ENCODE results near the gene FOXP1. TPM values are rescaled to one million over a fixed set of nuclear protein-coding genes. Genes with fewer than 3 reads are reported as not detected.

FOXP1 gene
- total and polyA plus RNA-seq, 2 donors (not counting 1 experiment from before 2014, with no cell fraction given): 91.1 to 508 TPM

DNA sequence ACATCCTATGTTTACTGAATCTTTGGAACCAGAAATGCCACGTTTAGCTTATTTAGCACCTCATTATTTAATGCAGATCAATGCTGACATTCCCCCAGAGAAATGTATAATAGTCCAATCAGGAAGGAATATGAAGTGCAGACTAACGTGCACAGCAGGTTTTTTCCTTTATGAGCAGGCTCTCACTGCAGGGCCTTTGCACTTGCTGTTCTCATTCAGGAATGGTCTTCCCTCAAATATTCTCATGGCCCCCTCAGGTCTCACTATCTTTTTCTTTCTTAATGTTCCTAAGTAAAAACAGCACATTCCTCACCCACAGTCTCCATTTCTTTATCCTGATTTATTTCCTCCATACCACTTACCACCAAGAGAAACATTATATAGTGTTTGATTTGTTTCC, 174.6 kb downstream of the FOXP1 start:
- Histone ChIP-seq H4K20me1 (ENCODE audit: control insufficient read depth, insufficient read depth, low read length, poor library complexity, severe bottlenecking) (no peaks in the 10 kb centered on the region), H3K4me3 (ENCODE audit: control extremely low read depth in 1 of 5, extremely low read depth in 1 of 5, insufficient read depth in 1 of 5, low read depth in 2 of 5, low read length in 4 of 5) (no peak overlapping the region), H2AFZ (ENCODE audit: insufficient read depth, low read depth, low read length, poor library complexity, severe bottlenecking) (no peak overlapping the region), H3K79me2 (ENCODE audit: control insufficient read depth, insufficient read depth, low read length) (peaks cover 94% of the 10 kb centered on the region), H3K4me2 (replicated peaks; ENCODE audit: low read depth, low read length, poor library complexity, severe bottlenecking) (peak overlapping the region; percentile 66), H3K27me3 (replicated peaks in 1 of 4; ENCODE audit: control extremely low read depth in 1 of 4, control insufficient read depth in 3 of 4, insufficient read depth in 4 of 4, low read length in 3 of 4) (no peaks in the 10 kb centered on the region), H3K9me3 (ENCODE audit: control extremely low read depth in 1 of 3, control insufficient read depth in 2 of 3, insufficient read depth in 1 of 3, low read length in 2 of 3) (no peaks in the 10 kb centered on the region), H3K4me1 (ENCODE audit: control insufficient read depth in 2 of 2, insufficient read depth in 2 of 2, low read length in 2 of 2) (peaks cover 39 to 40% of the 10 kb centered on the region in 2 donors), H3K27ac (ENCODE audit: low read length in 2 of 2) (peak overlapping the region in 1 of 2 donors; percentile 79), H3K9ac (ENCODE audit: low read length) (no peak overlapping the region), H3K36me3 (replicated peaks in 1 of 2; ENCODE audit: control extremely low read depth in 1 of 2, control insufficient read depth in 1 of 2, extremely low read depth in 1 of 2, insufficient read depth in 2 of 2, low read length in 1 of 2) (no peaks in the 10 kb centered on the region)
- Mint-ChIP-seq H3K4me3 (peak overlapping the region; percentile 9), H3K4me1 (peaks cover 65% of the 10 kb centered on the region), H3K27ac (peak overlapping the region; percentile 85), H3K27me3 (no peaks in the 10 kb centered on the region), H3K9me3 (ENCODE audit: insufficient read depth) (no peaks in the 10 kb centered on the region)
- TF ChIP-seq, protein P1, sequence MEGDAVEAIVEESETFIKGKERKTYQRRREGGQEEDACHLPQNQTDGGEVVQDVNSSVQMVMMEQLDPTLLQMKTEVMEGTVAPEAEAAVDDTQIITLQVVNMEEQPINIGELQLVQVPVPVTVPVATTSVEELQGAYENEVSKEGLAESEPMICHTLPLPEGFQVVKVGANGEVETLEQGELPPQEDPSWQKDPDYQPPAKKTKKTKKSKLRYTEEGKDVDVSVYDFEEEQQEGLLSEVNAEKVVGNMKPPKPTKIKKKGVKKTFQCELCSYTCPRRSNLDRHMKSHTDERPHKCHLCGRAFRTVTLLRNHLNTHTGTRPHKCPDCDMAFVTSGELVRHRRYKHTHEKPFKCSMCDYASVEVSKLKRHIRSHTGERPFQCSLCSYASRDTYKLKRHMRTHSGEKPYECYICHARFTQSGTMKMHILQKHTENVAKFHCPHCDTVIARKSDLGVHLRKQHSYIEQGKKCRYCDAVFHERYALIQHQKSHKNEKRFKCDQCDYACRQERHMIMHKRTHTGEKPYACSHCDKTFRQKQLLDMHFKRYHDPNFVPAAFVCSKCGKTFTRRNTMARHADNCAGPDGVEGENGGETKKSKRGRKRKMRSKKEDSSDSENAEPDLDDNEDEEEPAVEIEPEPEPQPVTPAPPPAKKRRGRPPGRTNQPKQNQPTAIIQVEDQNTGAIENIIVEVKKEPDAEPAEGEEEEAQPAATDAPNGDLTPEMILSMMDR (IDR thresholded peaks at IDR 0.05): no peak
- TF ChIP-seq EZH2 (IDR thresholded peaks at IDR 0.05; ENCODE audit: borderline replicate concordance, insufficient read depth, low read depth, low read length, poor library complexity, severe bottlenecking): no peak
- ChIA-PET POLR2A (no interaction called here), CTCF (no interaction called here)
- intact Hi-C loops (cut with micrococcal nuclease): no loop called here
- no peak for ATAC-seq (ENCODE audit: low read depth)
- no CpG with 5 or more reads among the region's 2 CpGs for WGBS (ENCODE audit: insufficient coverage)
- DNase-seq: no peak

DNA sequence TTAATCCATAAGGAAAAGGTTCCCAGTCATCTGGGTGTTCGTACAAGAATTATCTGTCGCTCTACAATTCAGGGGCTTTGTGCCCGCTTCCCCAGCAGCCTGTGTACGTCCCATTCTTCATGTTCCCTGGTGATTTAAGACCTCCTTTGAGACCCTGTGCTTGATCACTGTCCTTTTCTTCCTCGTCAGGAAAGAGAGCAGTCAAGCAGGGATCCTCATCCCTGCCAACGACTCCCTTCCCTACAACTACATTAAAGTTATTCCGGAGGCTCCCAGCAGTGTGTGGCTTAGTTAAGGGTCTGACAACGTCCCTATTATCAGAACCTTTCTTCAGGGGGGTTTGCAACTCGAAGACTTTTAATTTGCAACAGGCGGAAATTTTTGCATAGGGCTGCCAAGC, 175.7 kb downstream of the FOXP1 start:
- Histone ChIP-seq H3K9me3 (ENCODE audit: control extremely low read depth in 1 of 3, control insufficient read depth in 2 of 3, insufficient read depth in 1 of 3, low read length in 2 of 3) (no peaks in the 10 kb centered on the region), H2AFZ (ENCODE audit: insufficient read depth, low read depth, low read length, poor library complexity, severe bottlenecking) (no peak overlapping the region), H3K79me2 (ENCODE audit: control insufficient read depth, insufficient read depth, low read length) (peaks cover 92% of the 10 kb centered on the region), H4K20me1 (ENCODE audit: control insufficient read depth, insufficient read depth, low read length, poor library complexity, severe bottlenecking) (no peaks in the 10 kb centered on the region), H3K9ac (ENCODE audit: low read length) (peak overlapping the region; percentile 36), H3K4me1 (ENCODE audit: control insufficient read depth in 2 of 2, insufficient read depth in 2 of 2, low read length in 2 of 2) (peaks cover 48 to 49% of the 10 kb centered on the region in 2 donors), H3K4me3 (ENCODE audit: control extremely low read depth in 1 of 5, extremely low read depth in 1 of 5, insufficient read depth in 1 of 5, low read depth in 2 of 5, low read length in 4 of 5) (peak overlapping the region in 3 of 5 experiments; percentile 9 to 40 (median 28)), H3K27me3 (replicated peaks in 1 of 4; ENCODE audit: control extremely low read depth in 1 of 4, control insufficient read depth in 3 of 4, insufficient read depth in 4 of 4, low read length in 3 of 4) (no peaks in the 10 kb centered on the region), H3K36me3 (replicated peaks in 1 of 2; ENCODE audit: control extremely low read depth in 1 of 2, control insufficient read depth in 1 of 2, extremely low read depth in 1 of 2, insufficient read depth in 2 of 2, low read length in 1 of 2) (no peaks in the 10 kb centered on the region), H3K27ac (ENCODE audit: low read length in 2 of 2) (peak overlapping the region; percentile 54 to 79), H3K4me2 (replicated peaks; ENCODE audit: low read depth, low read length, poor library complexity, severe bottlenecking) (peak overlapping the region; percentile 66)
- TF ChIP-seq, protein P1 (IDR thresholded peaks at IDR 0.05): no peak
- TF ChIP-seq EZH2 (IDR thresholded peaks at IDR 0.05; ENCODE audit: borderline replicate concordance, insufficient read depth, low read depth, low read length, poor library complexity, severe bottlenecking): no peak
- CTCF ChIA-PET: no interaction called here
- peaks cover 69% of the 10 kb centered on the region for H3K4me1 Mint-ChIP-seq
- H3K9me3 Mint-ChIP-seq (ENCODE audit: insufficient read depth): no peaks in the 10 kb centered on the region
- peak overlapping the region; percentile 71 for H3K4me3 Mint-ChIP-seq
- POLR2A ChIA-PET: no interaction called here
- intact Hi-C loops (cut with micrococcal nuclease): no loop called here
- ATAC-seq (ENCODE audit: low read depth): no peak
- H3K27me3 Mint-ChIP-seq: no peaks in the 10 kb centered on the region
- peak overlapping the region; percentile 85 for H3K27ac Mint-ChIP-seq
- WGBS (ENCODE audit: insufficient coverage): 37% methylated on average over 5 of the region's 10 CpGs
- DNase-seq: no peak

Data from B cell (primary cell).